MM.1S (cell line): ENCODE results near the gene LUZP1.

Experiments used
- DNase-seq: peaks from one replicate; pipeline ENCODE4 v3.0.0-alpha.2; 2015
- H2AFZ ChIP-seq: fragments of 300-600 bp; sonication (generic); 2 replicates; pipeline ENCODE4 v1.6.0; 2016; ENCODE audit warnings: antibody characterized with exemption, low read length
- H3F3A ChIP-seq: fragments of 300-600 bp; sonication (generic); 2 replicates; pipeline ENCODE4 v1.6.1; 2016; ENCODE audit warnings: mild to moderate bottlenecking, antibody characterized with exemption, low read length, moderate library complexity, mixed read lengths; ENCODE audit not compliant: insufficient read depth
- H3K27ac ChIP-seq: fragments of 300-600 bp; sonication (generic); 2 replicates; pipeline ENCODE4 v1.5.1; 2016; ENCODE audit warnings: mild to moderate bottlenecking, low read length
- H3K27me3 ChIP-seq: fragments of 300-600 bp; sonication (generic); replicated peaks from 2 replicates; pipeline ENCODE4 v1.6.0; 2016; ENCODE audit warnings: low read length; ENCODE audit not compliant: insufficient read depth
- H3K36me3 ChIP-seq: fragments of 300-600 bp; sonication (generic); replicated peaks from 2 replicates; pipeline ENCODE4 v1.6.1; 2016; ENCODE audit warnings: mild to moderate bottlenecking, low read length, mixed read lengths; ENCODE audit not compliant: insufficient read depth
- H3K4me1 ChIP-seq: fragments of 300-600 bp; sonication (generic); 2 replicates; pipeline ENCODE4 v1.6.1; 2016; ENCODE audit warnings: low read length, mixed read lengths
- H3K4me2 ChIP-seq: fragments of 300-600 bp; sonication (generic); 2 replicates; pipeline ENCODE4 v1.6.0; 2016; ENCODE audit warnings: low read depth, low read length
- H3K4me3 ChIP-seq: fragments of 300-600 bp; sonication (generic); 2 replicates; pipeline ENCODE4 v1.5.1; 2016; ENCODE audit warnings: low read length, mixed read lengths
- H3K79me2 ChIP-seq: fragments of 300-600 bp; sonication (generic); 2 replicates; pipeline ENCODE4 v1.6.1; 2016; ENCODE audit warnings: mixed run types, low read length, mixed read lengths
- H3K9ac ChIP-seq: fragments of 300-600 bp; sonication (generic); 2 replicates; pipeline ENCODE4 v1.6.1; 2016; ENCODE audit warnings: low read length, mixed read lengths
- H3K9me2 ChIP-seq: fragments of 300-600 bp; sonication (generic); replicated peaks from 2 replicates; pipeline ENCODE4 v1.6.1; 2016; ENCODE audit warnings: mild to moderate bottlenecking, low read length, mixed read lengths; ENCODE audit not compliant: insufficient read depth
- H3K9me3 ChIP-seq: fragments of 300-600 bp; sonication (generic); replicated peaks from 2 replicates; pipeline ENCODE4 v1.6.1; 2016; ENCODE audit warnings: mild to moderate bottlenecking, low read length, mixed read lengths; ENCODE audit not compliant: insufficient read depth
- H4K20me1 ChIP-seq: fragments of 300-600 bp; sonication (generic); 2 replicates; pipeline ENCODE4 v1.6.1; 2016; ENCODE audit warnings: mild to moderate bottlenecking, low read length, moderate library complexity, mixed read lengths; ENCODE audit not compliant: insufficient read depth
- CTCF ChIP-seq: fragments of 300-600 bp; sonication (generic); IDR thresholded peaks from 2 replicates; pipeline ENCODE4 v1.5.1; 2016; ENCODE audit warnings: antibody characterized with exemption, low read length, mixed read lengths
- EZH2 ChIP-seq: fragments of 300-600 bp; sonication (generic); optimal IDR thresholded peaks from 2 replicates; pipeline ENCODE3; 2017; ENCODE audit warnings: low read depth, mild to moderate bottlenecking, antibody characterized with exemption, low read length, mixed read lengths
- EZH2phosphoT487 ChIP-seq: fragments of 300-600 bp; sonication (generic); IDR thresholded peaks from 2 replicates; pipeline ENCODE4 v1.6.1; 2018; ENCODE audit warnings: antibody characterized with exemption, low read length

The LUZP1 gene

GRCh38 chr1:23135268-23135667 is 33.4 kb downstream of the LUZP1 start:
- Histone ChIP-seq H3K4me3 (no peak overlapping the region), H3K27ac (no peak overlapping the region), H3K79me2 (no peaks in the 10 kb centered on the region), H4K20me1 (no peaks in the 10 kb centered on the region), H3F3A (no peaks in the 10 kb centered on the region), H3K9me3 (no peaks in the 10 kb centered on the region), H3K4me2 (no peak overlapping the region), H3K9me2 (no peaks in the 10 kb centered on the region), H3K27me3 (no peaks in the 10 kb centered on the region), H3K4me1 (no peaks in the 10 kb centered on the region), H2AFZ (no peak overlapping the region), H3K36me3 (no peaks in the 10 kb centered on the region), H3K9ac (no peak overlapping the region)
- DNase-seq = no peak
- TF ChIP-seq CTCF (no peak), EZH2 (no peak), EZH2phosphoT487 (no peak)

GRCh38 chr1:23134055-23134454 is 34.6 kb downstream of the LUZP1 start:
- no peaks in the 10 kb centered on the region for H3K36me3 ChIP-seq
- TF ChIP-seq CTCF (no peak), EZH2 (no peak), EZH2phosphoT487 (no peak)
- no peak overlapping the region for H2AFZ ChIP-seq
- no peaks in the 10 kb centered on the region for H4K20me1 ChIP-seq
- no peaks in the 10 kb centered on the region for H3K9me2 ChIP-seq
- no peaks in the 10 kb centered on the region for H3K9me3 ChIP-seq
- H3K9ac ChIP-seq = no peak overlapping the region
- no peak overlapping the region for H3K4me3 ChIP-seq
- H3F3A ChIP-seq = no peaks in the 10 kb centered on the region
- no peaks in the 10 kb centered on the region for H3K4me1 ChIP-seq
- no peaks in the 10 kb centered on the region for H3K27me3 ChIP-seq
- no peaks in the 10 kb centered on the region for H3K79me2 ChIP-seq
- H3K27ac ChIP-seq = no peak overlapping the region
- no peak overlapping the region for H3K4me2 ChIP-seq
- DNase-seq = no peak

- no peak overlapping the region for H3K4me3 ChIP-seq
- H3K27me3 ChIP-seq = no peaks in the 10 kb centered on the region
- H2AFZ ChIP-seq = no peak overlapping the region
- H3K79me2 ChIP-seq = no peaks in the 10 kb centered on the region
- no peak for DNase-seq
- H3K4me1 ChIP-seq = no peaks in the 10 kb centered on the region
- H3K9me3 ChIP-seq = no peaks in the 10 kb centered on the region
- no peak overlapping the region for H3K27ac ChIP-seq
- no peaks in the 10 kb centered on the region for H3K9me2 ChIP-seq
- H4K20me1 ChIP-seq = no peaks in the 10 kb centered on the region
- H3F3A ChIP-seq = no peaks in the 10 kb centered on the region
- no peak overlapping the region for H3K9ac ChIP-seq
- H3K36me3 ChIP-seq = no peaks in the 10 kb centered on the region
- TF ChIP-seq CTCF = no peak
- TF ChIP-seq EZH2 = no peak
- TF ChIP-seq EZH2phosphoT487 = no peak
- H3K4me2 ChIP-seq = no peak overlapping the region
Measured at GRCh38 chr1:23133587-23133986, 35.1 kb downstream of the LUZP1 start.

- Histone ChIP-seq H3K36me3 (no peaks in the 10 kb centered on the region), H3K4me1 (no peaks in the 10 kb centered on the region)
Measured at GRCh38 chr1:23132033-23132432, 36.6 kb downstream of the LUZP1 start.

More at GRCh38 chr1:23132033-23132432, 36.6 kb downstream of the LUZP1 start:
- no peaks in the 10 kb centered on the region for H3K79me2 ChIP-seq
- no peaks in the 10 kb centered on the region for H3K9me3 ChIP-seq
- no peaks in the 10 kb centered on the region for H3K27me3 ChIP-seq
- no peak overlapping the region for H3K4me3 ChIP-seq
- TF ChIP-seq EZH2phosphoT487 (no peak), CTCF (no peak), EZH2 (no peak)
- no peaks in the 10 kb centered on the region for H3K9me2 ChIP-seq
- no peak overlapping the region for H3K9ac ChIP-seq
- no peaks in the 10 kb centered on the region for H4K20me1 ChIP-seq
- DNase-seq = no peak
- no peak overlapping the region for H3K27ac ChIP-seq
- no peak overlapping the region for H3K4me2 ChIP-seq
- H3F3A ChIP-seq = no peaks in the 10 kb centered on the region
- H2AFZ ChIP-seq = no peak overlapping the region
